ENCODE data around the gene SULT2A1. TPM values are rescaled to one million over a fixed set of nuclear protein-coding genes. Genes with fewer than 3 reads are reported as not detected.
"Not testable (repeated sequence)": the region's sequence is repeated elsewhere in the genome, so short reads cannot be mapped to it uniquely, and the experiment has no call there.

The SULT2A1 gene
- total and polyA plus RNA-seq, 2 donors (not counting 1 experiment from before 2014, with no cell fraction given): not detected

GRCh38 chr19:47885067-47885463 is 1.1 kb downstream of the SULT2A1 start:
- H2AFZ ChIP-seq (ENCODE audit: low read length): no peak overlapping the region
- H4K20me1 ChIP-seq (ENCODE audit: control insufficient read depth, extremely low read depth, insufficient read depth, low read length): no peaks in the 10 kb centered on the region
- H3K4me3 ChIP-seq (replicated peaks in 1 of 4; ENCODE audit: control extremely low read depth in 1 of 4, insufficient read depth in 1 of 4, low read depth in 3 of 4, low read length in 4 of 4): no peak overlapping the region
- no peak overlapping the region for H3K27ac ChIP-seq (ENCODE audit: insufficient read depth, low read length)
- TF ChIP-seq EZH2 (IDR thresholded peaks at IDR 0.05; ENCODE audit: low read length, missing control alignments): no peak
- no peak for TF ChIP-seq CTCF (conservative IDR thresholded peaks at IDR 0.05 in 1 of 2, IDR thresholded peaks at IDR 0.05 in 1 of 2; ENCODE audit: low read depth in 1 of 2, low read length in 2 of 2)
- no peaks in the 10 kb centered on the region for H3K27me3 ChIP-seq (ENCODE audit: control insufficient read depth, insufficient read depth, low read length)
- no peak overlapping the region for H3K4me2 ChIP-seq (ENCODE audit: extremely low read depth, insufficient read depth, low read length)
- H3K36me3 ChIP-seq (ENCODE audit: control insufficient read depth, insufficient read depth, low read length): no peaks in the 10 kb centered on the region
- no peaks in the 10 kb centered on the region for H3K4me1 ChIP-seq (ENCODE audit: control insufficient read depth, extremely low read depth, insufficient read depth, low read length)
- H3K9me3 ChIP-seq (ENCODE audit: control insufficient read depth, insufficient read depth, low read depth, low read length): no peaks in the 10 kb centered on the region
- H3K79me2 ChIP-seq (ENCODE audit: control insufficient read depth, insufficient read depth, low read length): no peaks in the 10 kb centered on the region
- DNase-seq (ENCODE audit: low read depth in 2 of 2): no peak
- no peak overlapping the region for H3K9ac ChIP-seq (ENCODE audit: insufficient read depth, low read length)

GRCh38 chr19:47882890-47883289 is 3.2 kb downstream of the SULT2A1 start:
- no peak overlapping the region for H3K27ac ChIP-seq (ENCODE audit: insufficient read depth, low read length)
- DNase-seq (ENCODE audit: low read depth in 2 of 2): no peak
- H3K36me3 ChIP-seq (ENCODE audit: control insufficient read depth, insufficient read depth, low read length): no peaks in the 10 kb centered on the region
- no peaks in the 10 kb centered on the region for H3K9me3 ChIP-seq (ENCODE audit: control insufficient read depth, insufficient read depth, low read depth, low read length)
- no peak overlapping the region for H3K4me2 ChIP-seq (ENCODE audit: extremely low read depth, insufficient read depth, low read length)
- TF ChIP-seq CTCF (conservative IDR thresholded peaks at IDR 0.05 in 1 of 2, IDR thresholded peaks at IDR 0.05 in 1 of 2; ENCODE audit: low read depth in 1 of 2, low read length in 2 of 2): no peak
- TF ChIP-seq EZH2 (IDR thresholded peaks at IDR 0.05; ENCODE audit: low read length, missing control alignments): no peak
- no peak overlapping the region for H2AFZ ChIP-seq (ENCODE audit: low read length)
- H4K20me1 ChIP-seq (ENCODE audit: control insufficient read depth, extremely low read depth, insufficient read depth, low read length): no peaks in the 10 kb centered on the region
- no peaks in the 10 kb centered on the region for H3K4me1 ChIP-seq (ENCODE audit: control insufficient read depth, extremely low read depth, insufficient read depth, low read length)
- H3K4me3 ChIP-seq (replicated peaks in 1 of 4; ENCODE audit: control extremely low read depth in 1 of 4, insufficient read depth in 1 of 4, low read depth in 3 of 4, low read length in 4 of 4): no peak overlapping the region
- H3K79me2 ChIP-seq (ENCODE audit: control insufficient read depth, insufficient read depth, low read length): no peaks in the 10 kb centered on the region
- H3K9ac ChIP-seq (ENCODE audit: insufficient read depth, low read length): no peak overlapping the region
- H3K27me3 ChIP-seq (ENCODE audit: control insufficient read depth, insufficient read depth, low read length): no peaks in the 10 kb centered on the region

GRCh38 chr19:47881757-47882156 is 4.4 kb downstream of the SULT2A1 start:
- H3K4me3 ChIP-seq (replicated peaks in 1 of 4; ENCODE audit: control extremely low read depth in 1 of 4, insufficient read depth in 1 of 4, low read depth in 3 of 4, low read length in 4 of 4): no peak overlapping the region
- no peak overlapping the region for H3K4me2 ChIP-seq (ENCODE audit: extremely low read depth, insufficient read depth, low read length)
- no peaks in the 10 kb centered on the region for H3K27me3 ChIP-seq (ENCODE audit: control insufficient read depth, insufficient read depth, low read length)
- no peaks in the 10 kb centered on the region for H3K4me1 ChIP-seq (ENCODE audit: control insufficient read depth, extremely low read depth, insufficient read depth, low read length)
- H3K9me3 ChIP-seq (ENCODE audit: control insufficient read depth, insufficient read depth, low read depth, low read length): no peaks in the 10 kb centered on the region
- no peaks in the 10 kb centered on the region for H4K20me1 ChIP-seq (ENCODE audit: control insufficient read depth, extremely low read depth, insufficient read depth, low read length)
- no peaks in the 10 kb centered on the region for H3K36me3 ChIP-seq (ENCODE audit: control insufficient read depth, insufficient read depth, low read length)
- TF ChIP-seq CTCF (conservative IDR thresholded peaks at IDR 0.05 in 1 of 2, IDR thresholded peaks at IDR 0.05 in 1 of 2; ENCODE audit: low read depth in 1 of 2, low read length in 2 of 2): no peak
- TF ChIP-seq EZH2 (IDR thresholded peaks at IDR 0.05; ENCODE audit: low read length, missing control alignments): no peak
- no peak overlapping the region for H2AFZ ChIP-seq (ENCODE audit: low read length)
- H3K27ac ChIP-seq (ENCODE audit: insufficient read depth, low read length): no peak overlapping the region
- H3K79me2 ChIP-seq (ENCODE audit: control insufficient read depth, insufficient read depth, low read length): no peaks in the 10 kb centered on the region
- no peak for DNase-seq (ENCODE audit: low read depth in 2 of 2)
- H3K9ac ChIP-seq (ENCODE audit: insufficient read depth, low read length): no peak overlapping the region

GRCh38 chr19:47879385-47879784 is 6.7 kb downstream of the SULT2A1 start:
- H3K27me3 ChIP-seq (ENCODE audit: control insufficient read depth, insufficient read depth, low read length); H3K4me2 ChIP-seq (ENCODE audit: extremely low read depth, insufficient read depth, low read length); H2AFZ ChIP-seq (ENCODE audit: low read length); H3K4me3 ChIP-seq (replicated peaks in 1 of 4; ENCODE audit: control extremely low read depth in 1 of 4, insufficient read depth in 1 of 4, low read depth in 3 of 4, low read length in 4 of 4); DNase-seq (ENCODE audit: low read depth in 2 of 2); H4K20me1 ChIP-seq (ENCODE audit: control insufficient read depth, extremely low read depth, insufficient read depth, low read length); H3K9me3 ChIP-seq (ENCODE audit: control insufficient read depth, insufficient read depth, low read depth, low read length); H3K4me1 ChIP-seq (ENCODE audit: control insufficient read depth, extremely low read depth, insufficient read depth, low read length); H3K27ac ChIP-seq (ENCODE audit: insufficient read depth, low read length); H3K9ac ChIP-seq (ENCODE audit: insufficient read depth, low read length); H3K36me3 ChIP-seq (ENCODE audit: control insufficient read depth, insufficient read depth, low read length); H3K79me2 ChIP-seq (ENCODE audit: control insufficient read depth, insufficient read depth, low read length): not testable (repeated sequence)

All from fibroblast of lung (primary cell).